GM18909 (cell line): ENCODE measurements around the gene TAS2R50.
"Not testable (repeated sequence)": the region's sequence is repeated elsewhere in the genome, so short reads cannot be mapped to it uniquely, and the experiment has no call there.

ENCODE experiments used
- ATAC-seq: cut with Tn5 transposase; IDR thresholded peaks from one replicate; pipeline ENCODE4 v1.9.1; 2021; ENCODE audit warnings: mild to moderate bottlenecking; ENCODE audit not compliant: unreplicated experiment, poor library complexity

Gene TAS2R50, protein sequence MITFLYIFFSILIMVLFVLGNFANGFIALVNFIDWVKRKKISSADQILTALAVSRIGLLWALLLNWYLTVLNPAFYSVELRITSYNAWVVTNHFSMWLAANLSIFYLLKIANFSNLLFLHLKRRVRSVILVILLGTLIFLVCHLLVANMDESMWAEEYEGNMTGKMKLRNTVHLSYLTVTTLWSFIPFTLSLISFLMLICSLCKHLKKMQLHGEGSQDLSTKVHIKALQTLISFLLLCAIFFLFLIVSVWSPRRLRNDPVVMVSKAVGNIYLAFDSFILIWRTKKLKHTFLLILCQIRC

DNA sequence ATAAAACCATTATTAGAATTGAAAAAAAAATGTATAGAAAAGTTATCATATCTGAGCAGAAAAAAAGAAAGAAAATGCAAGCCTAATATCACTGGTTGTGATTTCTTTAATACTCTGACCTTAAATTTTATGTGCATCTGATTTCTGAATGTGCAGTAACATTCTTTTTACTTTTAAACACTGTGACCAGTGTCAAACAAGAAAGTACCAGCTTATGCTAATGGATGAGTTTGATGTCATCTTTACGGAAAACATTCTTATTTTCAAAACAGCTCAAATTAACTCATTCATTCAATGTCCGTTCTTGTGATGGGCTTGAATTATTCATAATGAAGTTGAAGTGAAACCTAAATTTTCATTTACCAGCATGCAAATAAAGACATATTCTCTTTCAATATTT is at the start of gene TAS2R50:
TSS of gene TAS2R50 (minus strand) at position 101 of the 400 bp plus-strand sequence. CDS start at position 49, 52 bp downstream.
- ATAC-seq: no peak

DNA sequence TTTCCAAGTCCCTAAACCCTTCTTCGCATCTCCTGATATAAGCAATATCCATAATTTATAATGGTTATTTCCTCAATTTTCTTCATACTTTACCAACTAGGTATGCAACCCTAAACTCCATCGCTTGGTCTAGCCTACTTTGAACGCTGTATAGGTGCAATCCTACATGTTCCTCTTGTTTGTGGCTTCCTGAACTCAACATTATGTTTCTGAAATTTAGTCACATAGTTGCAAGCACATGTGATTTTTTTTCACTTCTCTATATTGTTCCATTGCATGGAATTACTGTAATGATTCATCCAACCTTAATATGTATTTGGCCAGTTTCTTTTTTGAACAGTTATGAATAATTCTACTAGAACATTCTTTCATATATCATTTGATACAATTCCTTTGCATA is 47.2 kb upstream of the TAS2R50 start:
- ATAC-seq: not testable (repeated sequence)

DNA sequence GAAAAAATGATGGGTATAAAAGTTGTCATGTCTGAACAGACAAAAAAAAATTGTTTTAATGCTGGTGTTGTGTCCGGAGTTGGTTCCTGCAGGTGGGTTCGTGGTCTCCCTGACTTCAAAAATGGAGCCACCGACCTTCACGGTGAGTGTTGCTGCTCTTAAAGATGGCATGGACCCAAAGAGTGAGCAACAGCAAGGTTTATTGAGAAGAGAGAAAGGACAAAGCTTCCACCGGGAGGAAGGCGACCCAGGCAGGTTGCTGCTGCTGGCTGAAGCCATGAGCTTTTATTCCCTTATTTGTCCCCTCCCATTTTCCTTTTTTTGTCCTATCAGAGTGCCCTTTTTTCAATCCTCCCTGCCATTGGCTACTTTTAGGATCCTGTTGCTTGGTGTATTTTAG is 44.6 kb upstream of the TAS2R50 start, which contains the start of gene TAS2R31:
TSS of gene TAS2R31 (minus strand) at position 101 of the 400 bp plus-strand sequence. CDS start at position 29, 72 bp downstream.
- no peak for ATAC-seq

DNA sequence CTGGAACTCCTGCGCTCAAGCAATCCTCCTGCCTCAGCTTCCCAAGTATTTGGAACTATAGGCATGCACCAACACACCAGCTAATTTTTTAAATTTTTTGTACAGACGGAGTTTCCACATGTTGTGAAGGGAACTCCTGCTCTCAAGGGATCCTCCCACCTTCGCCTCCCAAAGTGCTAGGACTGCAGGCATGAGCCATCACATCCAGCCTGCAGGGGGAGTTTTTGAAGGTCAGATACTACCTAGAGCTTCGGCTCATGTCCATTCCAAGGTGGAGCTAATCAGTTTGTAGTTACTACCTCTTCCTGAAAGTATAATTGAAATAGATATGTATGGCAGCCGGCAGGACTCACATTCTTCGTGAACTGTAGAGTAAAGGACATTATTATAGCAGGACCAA is 39.4 kb upstream of the TAS2R50 start:
- ATAC-seq: no peak

DNA sequence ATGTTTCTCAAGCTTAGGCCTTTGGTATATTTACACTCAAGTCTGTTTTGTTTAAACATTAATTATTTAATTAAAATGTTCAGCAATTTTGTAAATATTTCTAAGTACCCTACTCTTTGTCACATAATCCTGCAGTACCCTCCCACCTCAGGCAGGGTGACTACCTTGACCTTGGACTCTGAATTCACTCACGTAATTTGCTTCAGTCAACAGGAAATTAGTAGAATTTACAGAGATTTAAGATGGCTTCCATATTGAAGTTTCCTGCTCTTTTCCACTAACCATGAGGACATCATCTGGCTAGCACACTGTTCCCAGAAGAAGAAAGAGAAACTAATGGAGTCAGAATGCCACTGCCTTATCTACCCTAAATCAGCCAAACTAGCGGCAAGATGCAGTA is 36.7 kb upstream of the TAS2R50 start:
- ATAC-seq: no peak

DNA sequence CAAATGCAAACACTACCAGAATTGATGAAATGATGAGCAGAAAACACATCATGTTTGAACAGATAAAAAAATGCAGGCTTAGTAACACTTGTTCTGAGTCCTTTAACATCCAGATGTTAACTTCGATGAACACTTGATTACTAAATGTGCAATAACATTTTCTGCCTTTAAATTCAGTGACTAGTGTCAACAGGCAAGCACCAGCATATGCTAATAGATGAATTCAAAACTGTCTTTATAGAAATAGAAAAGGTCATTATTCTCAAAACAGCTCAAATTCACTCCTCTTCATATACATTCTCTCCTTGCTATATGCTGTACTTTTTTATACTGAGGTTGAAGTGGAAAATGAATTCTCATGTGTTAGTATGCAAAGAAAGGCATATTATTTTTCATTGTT is 35.8 kb upstream of the TAS2R50 start, which contains the start of gene TAS2R19:
TSS of gene TAS2R19 (minus strand) at position 101 of the 400 bp plus-strand sequence. CDS start at position 52, 49 bp downstream.
- no peak for ATAC-seq

DNA sequence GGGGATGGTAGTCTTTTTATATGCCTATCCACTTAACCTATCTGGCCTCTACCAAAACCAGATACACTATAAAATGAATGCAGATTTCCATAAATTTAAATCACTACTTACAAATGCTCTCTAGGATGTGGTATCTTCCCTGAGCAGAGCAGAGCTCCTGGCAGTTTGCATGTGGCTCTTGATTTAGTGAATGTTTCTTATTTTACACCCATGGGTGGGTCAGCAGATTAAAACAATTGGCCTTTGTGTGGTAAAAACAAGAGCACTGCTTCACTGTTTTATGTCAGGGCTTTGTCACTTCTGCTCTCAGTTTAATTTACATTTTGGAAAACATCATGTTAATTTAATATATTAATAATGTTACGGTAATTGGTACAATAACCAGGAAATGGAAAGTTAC is 30.2 kb upstream of the TAS2R50 start:
- no peak for ATAC-seq

DNA sequence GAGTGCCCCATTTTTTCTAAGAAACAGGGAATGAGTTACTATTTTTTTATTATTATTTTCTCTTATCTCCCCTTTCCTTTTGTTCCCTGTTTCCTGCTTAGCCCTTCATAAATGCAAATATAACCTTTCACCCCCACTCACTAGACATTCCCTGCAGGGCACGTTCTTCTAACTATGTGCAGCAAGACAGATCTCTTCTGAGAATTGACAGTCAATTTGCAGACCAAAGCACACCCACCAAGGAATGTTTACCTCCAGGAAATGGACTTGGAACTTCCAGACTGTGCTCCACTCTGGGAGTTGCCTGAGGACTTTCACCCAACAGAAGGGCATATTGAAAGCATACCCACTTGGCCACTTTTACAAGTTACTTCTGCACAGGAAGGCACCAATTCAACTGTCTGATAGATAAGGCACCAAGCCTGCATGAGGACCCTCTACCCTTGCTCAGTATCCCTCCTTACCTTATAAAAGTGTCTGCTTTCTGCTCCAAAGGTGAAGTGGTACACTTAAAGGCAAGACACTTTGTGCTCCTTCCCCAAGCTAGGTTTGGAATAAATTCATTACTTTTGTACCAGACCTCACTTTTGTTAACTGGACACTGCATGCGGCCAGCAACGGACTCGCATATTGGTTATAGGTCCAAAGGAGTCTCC is 29.2 kb upstream of the TAS2R50 start:
- ATAC-seq: no peak

DNA sequence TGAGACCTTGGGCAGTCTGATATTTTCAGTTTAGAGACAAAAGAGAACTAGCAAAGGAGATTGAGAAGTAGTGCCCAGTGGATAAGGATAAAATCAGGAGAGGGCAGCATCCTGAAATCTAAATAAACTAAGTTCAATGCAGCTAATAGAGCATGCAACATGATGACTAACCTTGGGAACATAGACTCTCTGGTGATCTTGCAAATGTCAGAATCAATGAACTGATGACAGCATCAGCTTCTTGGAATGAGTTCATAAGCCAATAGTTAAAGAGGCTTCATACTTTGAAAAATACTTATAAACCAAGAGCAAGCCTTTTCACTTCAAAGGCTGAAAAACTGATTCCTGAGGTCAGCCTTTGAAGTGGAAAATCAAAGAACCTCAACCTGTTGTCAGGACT is 27.5 kb upstream of the TAS2R50 start:
- ATAC-seq: no peak

DNA sequence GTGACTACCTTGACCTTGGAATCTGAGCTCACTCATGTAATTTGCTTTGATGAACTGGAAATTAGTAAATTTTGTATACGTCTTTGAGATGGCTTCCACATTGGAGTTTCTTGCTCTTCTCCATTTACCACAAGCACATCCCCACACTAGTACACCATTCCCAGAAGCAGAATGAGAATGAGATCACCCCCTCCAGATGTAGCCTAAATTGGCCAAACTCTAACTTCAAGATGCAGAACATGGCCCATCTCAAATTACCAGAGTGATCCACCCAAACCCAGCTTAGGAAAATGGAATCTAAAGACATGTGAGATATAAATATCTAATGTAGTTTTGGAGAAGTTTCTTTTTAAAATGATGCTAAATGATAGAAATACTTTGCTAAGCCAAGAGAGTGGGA is 20.9 kb upstream of the TAS2R50 start:
- ATAC-seq: no peak

DNA sequence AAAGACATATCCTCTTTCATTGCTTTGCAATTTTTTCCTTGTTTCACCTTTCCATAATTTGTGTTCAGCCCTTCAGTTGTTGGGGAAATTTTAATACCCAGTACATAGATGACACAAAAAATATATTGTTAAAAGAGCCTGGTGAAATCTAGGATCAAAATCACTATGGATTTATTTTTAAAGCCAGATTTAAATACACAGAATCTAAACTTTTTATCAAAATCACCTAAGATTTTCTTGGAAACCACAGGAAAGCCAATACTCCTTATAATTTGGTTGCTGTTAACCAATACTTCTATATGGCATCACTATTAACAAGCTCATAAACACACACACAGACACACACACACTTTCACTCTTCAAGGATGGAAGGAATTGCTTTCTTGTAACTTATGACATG is 11.5 kb upstream of the TAS2R50 start, which contains the start of gene TAS2R20:
TSS of gene TAS2R20 (minus strand) at position 101 of the 400 bp plus-strand sequence. CDS start 429 bp downstream, outside the sequence.
- no peak for ATAC-seq

DNA sequence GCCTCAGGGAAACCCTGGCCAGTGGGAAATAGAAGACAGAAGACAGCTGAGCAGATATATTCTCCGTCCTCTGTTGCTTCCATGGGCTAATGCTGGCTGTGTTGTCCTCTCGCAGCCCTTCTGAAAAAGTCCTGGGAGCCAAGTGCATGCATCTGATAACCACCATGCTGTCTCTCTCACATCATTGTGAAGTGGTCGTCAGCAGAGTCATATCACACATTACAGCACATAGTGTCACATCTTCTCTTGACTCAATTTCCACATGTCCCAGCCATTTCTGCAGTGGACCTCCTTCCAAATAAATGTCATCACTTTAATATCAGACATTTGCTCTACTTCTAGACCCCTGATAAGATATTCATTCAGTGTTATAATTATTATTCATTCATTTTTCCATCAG is 7.6 kb upstream of the TAS2R50 start:
- no peak for ATAC-seq

DNA sequence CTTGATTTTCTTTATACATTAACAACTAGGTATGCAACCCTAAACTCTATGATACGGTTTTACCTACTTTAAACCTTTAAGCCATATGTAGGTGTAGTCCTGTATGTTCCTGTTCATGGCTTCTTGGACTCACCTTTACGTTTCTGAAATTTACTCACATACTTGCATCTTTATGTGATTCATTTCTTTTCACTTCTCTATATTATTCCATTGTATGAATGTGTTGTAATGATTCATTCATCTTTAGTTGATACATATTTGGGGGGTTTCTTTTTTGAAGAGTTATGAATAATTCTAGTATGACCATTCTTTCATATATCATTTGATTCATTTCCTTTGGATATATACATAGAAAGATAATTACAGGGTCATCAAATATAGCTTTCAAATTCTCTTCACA is 2.4 kb upstream of the TAS2R50 start:
- ATAC-seq: no peak

DNA sequence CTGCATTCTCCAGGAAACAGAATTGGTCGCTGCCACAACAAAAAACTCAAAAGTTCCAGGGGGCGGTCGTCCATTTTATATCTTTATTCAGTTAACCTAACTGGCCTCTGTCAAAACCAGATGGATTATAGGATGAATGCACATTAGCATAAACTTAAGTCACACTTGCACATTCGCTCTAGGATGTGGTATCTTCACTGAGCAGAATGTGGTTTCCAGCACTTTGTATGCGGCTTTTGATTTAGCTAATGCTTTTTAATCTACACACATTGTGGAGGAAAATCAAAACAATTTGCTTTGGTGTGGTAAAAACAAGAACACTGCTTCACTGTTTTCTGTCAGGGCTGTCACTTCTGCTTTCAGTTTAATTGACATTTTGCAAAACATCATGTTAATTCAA is 4.5 kb downstream of the TAS2R50 start:
- ATAC-seq: no peak

DNA sequence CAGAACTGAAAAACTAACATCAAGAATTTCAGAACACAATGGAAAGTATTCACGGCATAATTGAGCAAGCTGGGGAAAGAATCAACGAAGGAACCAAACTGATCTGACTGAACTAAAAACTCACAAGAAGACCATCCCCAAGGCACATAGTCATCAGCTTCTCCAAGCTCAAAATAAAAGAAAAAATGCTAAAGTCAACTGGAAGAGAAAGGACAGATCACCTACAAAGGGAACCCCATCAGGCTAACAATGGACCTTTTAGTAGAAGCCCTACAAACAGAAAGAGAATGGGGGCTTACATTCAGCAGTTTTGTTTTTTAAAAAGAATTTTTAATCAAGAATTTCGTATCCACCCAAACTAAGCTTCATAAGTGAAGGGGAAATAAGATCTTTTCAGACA is 11.7 kb downstream of the TAS2R50 start:
- no peak for ATAC-seq

DNA sequence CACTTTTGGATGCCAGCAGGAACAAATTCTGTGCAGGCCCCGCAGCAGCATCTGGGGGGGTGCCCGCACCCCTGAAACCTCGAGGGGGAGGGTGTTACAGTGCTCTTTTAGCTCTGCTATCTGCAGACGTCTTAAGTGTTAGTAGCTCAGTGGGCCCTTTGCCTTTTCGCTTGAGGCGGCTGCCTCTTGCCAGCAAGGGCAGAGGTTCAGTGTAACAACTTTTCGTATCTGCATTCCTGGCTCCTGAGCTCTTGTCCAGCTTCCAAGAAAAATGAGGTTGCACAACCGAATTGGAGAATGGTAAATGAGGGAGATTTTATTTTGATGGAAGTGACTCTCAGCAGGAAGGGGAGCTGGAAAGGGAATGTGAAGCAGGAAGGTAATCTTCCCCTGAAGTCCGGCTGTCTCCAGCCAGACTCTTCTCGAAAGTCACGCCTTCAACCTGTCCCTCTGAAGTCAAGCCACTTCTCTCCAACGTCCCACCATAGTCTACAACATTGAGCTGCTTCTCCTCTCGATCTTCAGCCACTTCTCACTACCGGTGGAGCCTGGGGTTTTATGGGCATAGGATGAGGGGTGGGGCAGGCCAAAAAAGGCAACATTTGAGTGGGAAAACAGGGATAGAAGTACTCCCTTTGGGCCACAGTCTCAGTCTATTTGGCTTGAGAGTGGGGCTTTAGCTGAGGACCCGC is 17.8 kb downstream of the TAS2R50 start:
- no peak for ATAC-seq

DNA sequence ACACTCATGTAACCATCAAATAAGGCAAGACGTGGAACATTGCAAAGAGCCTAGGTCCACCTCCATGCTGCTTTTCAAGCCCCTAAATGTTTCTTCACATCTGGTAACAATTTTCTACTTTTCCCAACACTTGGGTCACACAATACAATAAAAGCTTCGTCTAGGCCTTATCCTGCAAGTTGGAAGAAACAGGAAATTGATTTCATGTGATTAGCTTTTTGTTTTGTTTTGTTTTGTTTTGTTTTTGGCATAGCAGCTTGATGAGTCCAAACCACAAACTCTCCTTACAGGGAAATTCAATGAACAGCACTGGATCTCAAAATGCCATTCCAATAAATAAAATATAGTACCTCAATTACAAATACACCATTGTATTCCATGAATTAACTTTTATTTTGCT is 19.3 kb downstream of the TAS2R50 start:
- ATAC-seq: no peak

DNA sequence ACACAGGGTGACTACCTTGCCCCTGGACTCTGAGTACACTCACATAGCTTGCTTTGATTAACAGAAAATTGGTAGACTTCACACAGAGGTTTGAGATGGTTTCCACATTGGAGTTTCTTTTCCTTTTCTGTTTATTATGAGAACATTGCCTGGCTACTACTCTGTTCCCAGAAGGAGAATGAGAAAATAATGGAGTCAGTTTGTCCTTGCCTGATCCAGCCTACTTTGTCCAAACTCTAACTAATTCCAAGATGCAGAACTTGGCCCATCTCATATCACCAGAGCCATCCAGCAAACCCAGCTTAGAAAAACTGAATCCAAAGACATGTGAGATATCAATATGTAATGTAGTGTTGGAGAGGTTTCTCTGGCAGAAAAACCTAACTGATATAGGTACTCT is 20.4 kb downstream of the TAS2R50 start:
- no peak for ATAC-seq

DNA sequence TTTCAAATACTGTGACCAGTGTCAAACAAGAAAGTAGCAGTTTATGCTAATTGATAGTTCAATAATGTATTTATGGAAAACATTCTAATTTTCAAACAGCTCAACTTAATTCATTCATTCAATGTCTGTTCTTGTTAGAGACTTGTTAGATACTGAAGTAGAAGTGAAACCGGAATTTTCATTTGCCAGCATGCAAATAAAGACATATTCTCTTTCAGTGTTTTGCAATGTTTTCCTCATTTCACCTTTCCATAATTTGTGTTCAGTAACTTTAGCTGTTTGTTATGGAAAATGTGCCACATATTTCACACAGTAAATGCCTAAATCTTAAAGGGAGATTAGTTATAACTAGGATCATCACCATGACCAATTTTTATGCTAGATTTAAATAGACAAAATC is 21.2 kb downstream of the TAS2R50 start:
- no peak for ATAC-seq

DNA sequence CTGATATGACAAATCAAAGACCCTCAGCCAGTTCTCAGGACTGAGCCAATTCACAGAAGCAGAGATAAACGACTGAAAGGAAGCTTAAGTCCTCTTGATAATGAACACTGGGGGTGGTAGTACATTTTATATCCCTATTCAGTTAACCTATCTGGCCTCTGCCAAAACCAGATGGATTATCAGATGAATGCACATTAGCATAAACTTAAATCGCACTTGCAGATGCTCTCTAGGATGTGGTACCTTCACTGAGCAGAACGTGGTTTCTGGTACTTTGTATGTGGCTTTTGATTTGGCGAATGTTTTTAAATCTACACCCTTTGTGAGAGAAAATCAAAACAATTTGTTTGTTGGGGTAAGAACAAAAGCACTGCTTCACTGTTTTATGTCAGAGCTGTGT is 26.5 kb downstream of the TAS2R50 start:
- ATAC-seq: no peak

DNA sequence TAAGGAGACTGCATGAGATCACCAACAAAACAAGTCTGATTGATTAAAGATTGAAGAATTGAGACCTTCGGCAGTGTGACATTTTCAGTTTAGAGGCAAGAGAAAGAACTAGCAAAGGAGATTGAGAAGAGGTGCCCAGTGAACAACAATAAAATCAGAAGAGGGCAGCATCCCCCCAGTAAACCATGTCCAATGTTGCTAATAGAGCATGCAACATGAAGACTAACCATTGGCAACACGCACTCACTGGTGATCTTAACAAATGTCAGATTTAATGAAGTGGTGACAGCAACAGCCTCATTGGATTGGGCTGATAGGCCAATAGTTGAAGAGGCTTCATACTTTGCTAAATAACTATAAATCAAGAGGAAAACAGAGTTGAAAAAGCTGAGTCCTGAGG is 26.9 kb downstream of the TAS2R50 start:
- no peak for ATAC-seq
